Osteocyte (in vitro differentiated cells): Measurements from ENCODE around the gene SLC19A2. TPM values are rescaled to one million over a fixed set of nuclear protein-coding genes. Genes with fewer than 3 reads are reported as not detected.

Source experiments
- DNase-seq: peaks from one replicate; pipeline ENCODE4 v3.0.0; 2021; ENCODE audit warnings: mixed read lengths; ENCODE audit not compliant: unreplicated experiment; ENCODE audit errors: extremely low spot score
- H3K27ac Mint-ChIP-seq: one replicate; pipeline ENCODE4 v1.8.0; 2021; ENCODE audit warnings: mild to moderate bottlenecking, mixed read lengths; ENCODE audit not compliant: unreplicated experiment
- H3K27me3 Mint-ChIP-seq: one replicate; pipeline ENCODE4 v1.8.0; 2021; ENCODE audit warnings: mixed read lengths; ENCODE audit not compliant: unreplicated experiment
- H3K36me3 Mint-ChIP-seq: one replicate; pipeline ENCODE4 v1.8.0; 2021; ENCODE audit warnings: mixed read lengths; ENCODE audit not compliant: unreplicated experiment
- H3K4me1 Mint-ChIP-seq: one replicate; pipeline ENCODE4 v1.8.0; 2021; ENCODE audit warnings: mixed read lengths; ENCODE audit not compliant: unreplicated experiment
- H3K4me3 Mint-ChIP-seq: one replicate; pipeline ENCODE4 v1.8.0; 2021; ENCODE audit warnings: mild to moderate bottlenecking, moderate library complexity, mixed read lengths; ENCODE audit not compliant: unreplicated experiment
- H3K9me3 Mint-ChIP-seq: one replicate; pipeline ENCODE4 v1.8.0; 2021; ENCODE audit warnings: mixed read lengths; ENCODE audit not compliant: unreplicated experiment
- CTCF ChIP-seq: fragments of 200-600 bp; sonication (generic); IDR thresholded peaks from 2 replicates; pipeline ENCODE4 v1.5.0; 2021; ENCODE audit warnings: antibody characterized with exemption, mild to moderate bottlenecking, moderate library complexity
- total RNA-seq: library from RNA; stranded (reverse); gene quantifications from 2 replicates; pipeline ENCODE4 v1.2.1, GENCODE V29; 2021

SLC19A2 gene
- total RNA-seq, 1 donor from 2014 or later: 3.9 TPM

DNA sequence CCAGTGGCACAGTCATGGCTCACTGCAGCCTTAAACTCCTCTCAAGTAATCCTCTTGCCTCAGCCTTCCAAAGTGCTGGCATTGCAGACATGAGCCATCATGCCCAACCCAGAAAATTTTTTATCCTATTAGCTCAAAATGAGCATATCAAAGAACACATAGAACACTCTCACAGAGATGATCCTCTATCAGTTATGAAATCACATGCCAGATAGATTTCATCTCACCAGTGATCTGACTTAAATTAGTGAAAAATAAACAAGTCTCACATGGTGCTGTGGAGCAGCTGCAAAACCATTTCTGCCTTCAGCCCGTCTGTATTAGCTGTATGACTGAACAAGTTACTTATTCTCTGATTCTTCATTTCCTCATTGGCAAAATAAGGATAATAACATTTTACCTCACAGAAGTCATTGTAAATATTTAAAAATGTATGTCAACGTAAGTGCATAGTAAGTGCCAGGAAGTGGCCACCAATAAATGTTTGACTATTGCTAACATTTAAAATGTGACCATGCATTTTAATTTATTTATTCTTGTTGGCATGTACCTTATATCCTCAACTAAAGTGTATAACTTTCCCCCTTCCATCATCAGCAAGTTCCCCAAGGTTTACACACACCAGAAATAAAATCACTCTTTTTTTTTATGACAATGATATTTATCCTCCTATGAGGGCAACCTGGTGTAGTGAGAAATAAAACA, 29.0 kb upstream of the SLC19A2 start:
- no peak for DNase-seq
- Mint-ChIP-seq H3K4me1 (no peaks in the 10 kb centered on the region), H3K4me3 (no peak overlapping the region), H3K27ac (no peak overlapping the region), H3K36me3 (no peaks in the 10 kb centered on the region), H3K27me3 (peaks cover 37% of the 10 kb centered on the region), H3K9me3 (no peaks in the 10 kb centered on the region)
- TF ChIP-seq CTCF: no peak

DNA sequence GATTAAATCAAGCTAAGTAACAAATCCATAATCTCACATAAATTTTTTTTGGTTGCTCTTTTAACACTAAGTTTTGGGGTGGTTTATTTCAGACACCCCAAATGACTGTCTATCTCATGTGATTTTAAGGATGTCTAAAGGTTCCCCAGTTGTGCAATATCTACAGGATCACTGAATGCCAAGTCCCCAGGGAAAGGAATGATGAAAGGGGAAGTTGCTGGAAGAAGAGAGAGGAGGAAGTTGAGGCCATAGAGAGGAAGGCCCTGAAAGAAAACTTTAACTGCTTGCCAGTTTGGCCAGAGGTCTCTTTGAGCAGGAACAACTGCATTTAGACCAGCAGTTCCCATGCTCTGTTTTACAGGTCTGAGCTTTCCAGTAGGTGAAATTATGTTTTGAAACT, 27.5 kb upstream of the SLC19A2 start:
- Mint-ChIP-seq H3K36me3 (no peaks in the 10 kb centered on the region), H3K4me1 (no peaks in the 10 kb centered on the region), H3K4me3 (no peak overlapping the region), H3K27ac (no peak overlapping the region), H3K9me3 (no peaks in the 10 kb centered on the region), H3K27me3 (peaks cover 33% of the 10 kb centered on the region)
- no peak for TF ChIP-seq CTCF
- no peak for DNase-seq

GRCh38 chr1:169511316-169512005, 25.7 kb upstream of the SLC19A2 start:
- TF ChIP-seq CTCF: no peak
- Mint-ChIP-seq H3K4me3 (no peak overlapping the region), H3K9me3 (no peaks in the 10 kb centered on the region), H3K27ac (no peak overlapping the region), H3K4me1 (no peaks in the 10 kb centered on the region), H3K36me3 (no peaks in the 10 kb centered on the region), H3K27me3 (peaks cover 33% of the 10 kb centered on the region)
- no peak for DNase-seq

GRCh38 chr1:169510060-169510459, 24.3 kb upstream of the SLC19A2 start:
- no peak overlapping the region for H3K27ac Mint-ChIP-seq
- H3K36me3 Mint-ChIP-seq: no peaks in the 10 kb centered on the region
- DNase-seq: no peak
- no peaks in the 10 kb centered on the region for H3K4me1 Mint-ChIP-seq
- H3K27me3 Mint-ChIP-seq: peaks cover 44% of the 10 kb centered on the region
- H3K4me3 Mint-ChIP-seq: no peak overlapping the region
- TF ChIP-seq CTCF: no peak
- no peaks in the 10 kb centered on the region for H3K9me3 Mint-ChIP-seq

DNA sequence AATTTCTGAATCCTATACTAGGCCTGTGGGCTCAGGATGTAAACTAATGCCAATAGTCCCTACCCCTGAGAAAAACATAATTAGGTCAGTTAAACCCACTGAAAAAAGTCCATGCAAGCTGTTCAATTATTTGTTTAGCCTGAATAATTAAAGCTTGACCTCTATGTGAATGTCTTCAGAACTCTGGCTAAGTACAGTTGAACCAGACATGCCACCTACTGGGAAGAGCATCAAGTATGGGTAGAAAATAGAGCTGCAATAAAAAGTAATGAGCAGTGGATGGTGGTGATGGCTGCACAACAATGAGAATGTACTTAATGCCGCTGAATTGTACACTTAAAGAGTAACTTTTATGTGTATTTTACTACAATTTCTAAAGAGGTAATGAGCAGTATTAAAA, 23.6 kb upstream of the SLC19A2 start:
- H3K27ac Mint-ChIP-seq: no peak overlapping the region
- no peaks in the 10 kb centered on the region for H3K36me3 Mint-ChIP-seq
- peaks cover 39% of the 10 kb centered on the region for H3K27me3 Mint-ChIP-seq
- DNase-seq: no peak
- TF ChIP-seq CTCF: no peak
- no peak overlapping the region for H3K4me3 Mint-ChIP-seq
- H3K4me1 Mint-ChIP-seq: no peaks in the 10 kb centered on the region
- no peaks in the 10 kb centered on the region for H3K9me3 Mint-ChIP-seq
